Ishikawa (cell line): ENCODE data around the gene BRD9.

Experiments
- CREB1 ChIP-seq: IDR thresholded peaks from 2 replicates; pipeline ENCODE4 v1.6.1; 2012; ENCODE audit warnings: low read depth
- EP300 ChIP-seq: IDR thresholded peaks from 2 replicates; pipeline ENCODE4 v1.6.1; 2012; ENCODE audit warnings: borderline replicate concordance
- MAX ChIP-seq: IDR thresholded peaks from 2 replicates; pipeline ENCODE4 v1.6.1; 2012
- NFIC ChIP-seq: IDR thresholded peaks from 2 replicates; pipeline ENCODE4 v1.6.1; 2012
- RAD21 ChIP-seq: IDR thresholded peaks from 2 replicates; pipeline ENCODE4 v1.6.1; 2012; ENCODE audit warnings: low read depth
- REST ChIP-seq: IDR thresholded peaks from 2 replicates; pipeline ENCODE4 v1.6.1; 2012; ENCODE audit warnings: low read depth, mild to moderate bottlenecking
- TAF1 ChIP-seq: IDR thresholded peaks from 2 replicates; pipeline ENCODE4 v1.6.1; 2012; ENCODE audit warnings: low read depth, mild to moderate bottlenecking
- TCF12 ChIP-seq: IDR thresholded peaks from 2 replicates; pipeline ENCODE4 v1.6.1; 2012; ENCODE audit warnings: low read depth
- USF1 ChIP-seq: IDR thresholded peaks from 2 replicates; pipeline ENCODE4 v1.6.1; 2012

- TF ChIP-seq TAF1 (no peak), REST (no peak), USF1 (no peak), NFIC (no peak), EP300 (no peak), MAX (no peak), TCF12 (no peak), RAD21 (no peak), CREB1 (no peak)
Observed at GRCh38 chr5:859798-860296, 32.8 kb downstream of the BRD9 start.
